HG03520 (cell line): ENCODE measurements around the gene ETAA1.

Source experiments
- ATAC-seq: cut with Tn5 transposase; IDR thresholded peaks from one replicate; pipeline ENCODE4 v1.9.1; 2021; ENCODE audit warnings: mild to moderate bottlenecking, moderate library complexity; ENCODE audit not compliant: unreplicated experiment

The ETAA1 gene

GRCh38 chr2:67436221-67436620 lies 39.1 kb downstream of the ETAA1 start:
- ATAC-seq, result no peak

- no peak for ATAC-seq
These were observed 40.0 kb downstream of the ETAA1 start for GRCh38 chr2:67437114-67437513.

- no peak for ATAC-seq
These were observed 41.2 kb downstream of the ETAA1 start for GRCh38 chr2:67438337-67438736.

GRCh38 chr2:67445652-67446268 lies 48.6 kb downstream of the ETAA1 start:
- no peak for ATAC-seq

- ATAC-seq, result no peak
These were observed 49.4 kb downstream of the ETAA1 start for GRCh38 chr2:67446491-67446911.

- no peak for ATAC-seq
These were observed 51.5 kb downstream of the ETAA1 start for GRCh38 chr2:67448648-67449047.

GRCh38 chr2:67451086-67451832 lies 54.1 kb downstream of the ETAA1 start:
- no peak for ATAC-seq

- no peak for ATAC-seq
These were observed 56.2 kb downstream of the ETAA1 start for GRCh38 chr2:67453310-67453709.

- no peak for ATAC-seq
These were observed 58.3 kb downstream of the ETAA1 start for GRCh38 chr2:67455219-67456142.

- no peak for ATAC-seq
These were observed 59.3 kb downstream of the ETAA1 start for GRCh38 chr2:67456428-67456827.

GRCh38 chr2:67457699-67458098 lies 60.6 kb downstream of the ETAA1 start:
- no peak for ATAC-seq

- ATAC-seq, result no peak
These were observed 62.6 kb downstream of the ETAA1 start for GRCh38 chr2:67459761-67460160.
